Body of pancreas (tissue), 4 donors: ENCODE results near the gene TARM1. TPM values are rescaled to one million over a fixed set of nuclear protein-coding genes. Genes with fewer than 3 reads are reported as not detected.

Source experiments
- ATAC-seq: fragments of 150-250 bp; one replicate; pipeline ENCODE4 v1.9.1; 2016
- DNase-seq, 4 donors: peaks; one replicate each; pipeline ENCODE4 v3.0.0-alpha.2; 2019
- H3K27ac ChIP-seq, 4 donors: fragments of 200-600 bp; sonication (generic); 1 replicate in 3 of 4; 2 replicates in 1 of 4; pipeline versions ENCODE4 v1.5.1 to v1.6.1; 2016 to 2019; ENCODE audit warnings: mild to moderate bottlenecking in 1 of 4, mixed read lengths in 1 of 4, moderate library complexity in 1 of 4
- H3K27me3 ChIP-seq, 2 donors: fragments of 200-600 bp; sonication (generic); one replicate each; pipeline ENCODE4 v1.6.0; 2016; ENCODE audit warnings: mild to moderate bottlenecking in 1 of 2
- H3K36me3 ChIP-seq, 2 donors: fragments of 200-600 bp; sonication (generic); replicated peaks in 1 of 2; 2 replicates each; pipeline ENCODE4 v1.5.1; 2016; ENCODE audit warnings: low read depth in 2 of 2; ENCODE audit not compliant: insufficient read depth in 1 of 2
- H3K4me1 ChIP-seq: fragments of 200-600 bp; sonication (generic); one replicate; pipeline ENCODE4 v1.6.0; 2016
- H3K4me3 ChIP-seq, 2 donors: fragments of 200-600 bp; sonication (generic); 1 replicate in 1 of 2; 2 replicates in 1 of 2; pipeline ENCODE4 v1.5.1; 2016 to 2019
- H3K9me3 ChIP-seq, 3 donors: fragments of 200-600 bp; sonication (generic); 1 replicate in 2 of 3; 2 replicates in 1 of 3; pipeline ENCODE4 v1.5.1; 2016
- POLR2A ChIP-seq, 3 donors: fragments of 450-650 bp; IDR thresholded peaks; one replicate each; pipeline ENCODE4 v1.6.1; 2016; ENCODE audit warnings: antibody characterized with exemption in 3 of 3, mild to moderate bottlenecking in 2 of 3
- WGBS, 2 donors: methylation state at CpG; one replicate each; pipeline ENCODE4 v1.1.5; 2017; 5-methylcytosine and 5-hydroxymethylcytosine counted together
- intact Hi-C: fragments of 100-400 bp; cut with DNase I; formaldehyde crosslinking; loops from one replicate; pipeline ENCODE4 v1.15.1; 2023
- total RNA-seq, 2 donors: library from RNA; depleted of rRNA; stranded (reverse); fragments of >200 nt; gene quantifications; one replicate each; pipeline ENCODE4 v1.1.0, GENCODE V29; 2016
- TF ChIP-seq, protein P1 (sequence below), 7 experiments: fragments of 450-650 bp in 4 of 7; fragments of 200-600 bp in 3 of 7; sonication (generic) in 3 of 7; IDR thresholded peaks; one replicate each; pipeline ENCODE4 v1.5.1; 2016 to 2019; ENCODE audit warnings: antibody characterized with exemption in 7 of 7

Gene TARM1
- total RNA-seq, 2 donors from 2014 or later = not detected

DNA sequence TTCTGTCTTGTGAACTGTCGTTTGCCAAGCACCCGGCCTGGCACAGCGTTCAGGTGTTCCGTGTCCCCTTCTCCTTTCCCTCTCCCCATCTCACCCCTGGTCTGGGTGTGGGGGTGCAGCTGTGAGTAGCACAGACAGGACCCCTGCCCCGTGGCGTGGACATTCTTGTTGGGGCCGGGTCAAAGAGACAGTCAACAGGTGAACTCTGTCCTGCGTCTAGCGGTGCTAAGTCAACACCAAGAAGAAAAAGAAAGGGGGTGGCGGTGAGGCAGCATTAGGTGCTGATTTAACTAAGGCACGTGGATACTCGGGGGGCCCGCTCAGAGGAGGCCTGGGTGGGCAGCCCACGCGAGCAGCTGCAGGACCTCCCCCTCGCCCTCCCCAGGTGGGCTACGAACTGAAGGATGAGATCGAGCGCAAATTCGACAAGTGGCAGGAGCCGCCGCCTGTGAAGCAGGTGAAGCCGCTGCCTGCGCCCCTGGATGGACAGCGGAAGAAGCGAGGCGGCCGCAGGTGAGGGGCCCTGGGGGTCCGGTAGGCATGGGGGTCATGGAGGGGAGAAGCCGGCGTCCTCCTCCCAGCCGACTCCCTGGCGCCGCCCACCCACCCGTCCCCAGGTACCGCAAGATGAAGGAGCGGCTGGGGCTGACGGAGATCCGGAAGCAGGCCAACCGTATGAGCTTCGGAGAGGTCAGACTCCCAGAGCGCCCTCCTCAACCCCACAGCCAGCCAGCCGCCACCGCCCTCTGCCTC is 46.7 kb upstream of the TARM1 start:
- ATAC-seq (no peak), DNase-seq (no peak)
- TF ChIP-seq POLR2A (IDR thresholded peaks at IDR 0.05) = no peak
- TF ChIP-seq, protein P1, sequence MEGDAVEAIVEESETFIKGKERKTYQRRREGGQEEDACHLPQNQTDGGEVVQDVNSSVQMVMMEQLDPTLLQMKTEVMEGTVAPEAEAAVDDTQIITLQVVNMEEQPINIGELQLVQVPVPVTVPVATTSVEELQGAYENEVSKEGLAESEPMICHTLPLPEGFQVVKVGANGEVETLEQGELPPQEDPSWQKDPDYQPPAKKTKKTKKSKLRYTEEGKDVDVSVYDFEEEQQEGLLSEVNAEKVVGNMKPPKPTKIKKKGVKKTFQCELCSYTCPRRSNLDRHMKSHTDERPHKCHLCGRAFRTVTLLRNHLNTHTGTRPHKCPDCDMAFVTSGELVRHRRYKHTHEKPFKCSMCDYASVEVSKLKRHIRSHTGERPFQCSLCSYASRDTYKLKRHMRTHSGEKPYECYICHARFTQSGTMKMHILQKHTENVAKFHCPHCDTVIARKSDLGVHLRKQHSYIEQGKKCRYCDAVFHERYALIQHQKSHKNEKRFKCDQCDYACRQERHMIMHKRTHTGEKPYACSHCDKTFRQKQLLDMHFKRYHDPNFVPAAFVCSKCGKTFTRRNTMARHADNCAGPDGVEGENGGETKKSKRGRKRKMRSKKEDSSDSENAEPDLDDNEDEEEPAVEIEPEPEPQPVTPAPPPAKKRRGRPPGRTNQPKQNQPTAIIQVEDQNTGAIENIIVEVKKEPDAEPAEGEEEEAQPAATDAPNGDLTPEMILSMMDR (IDR thresholded peaks at IDR 0.05) = no peak
- H3K4me3 ChIP-seq = no peak overlapping the region
- H3K4me1 ChIP-seq = no peaks in the 10 kb centered on the region
- H3K27me3 ChIP-seq = no peaks in the 10 kb centered on the region
- H3K9me3 ChIP-seq = no peaks in the 10 kb centered on the region
- no peak overlapping the region for H3K27ac ChIP-seq
- intact Hi-C loops = no loop called here
- H3K36me3 ChIP-seq = peaks cover 10 to 45% of the 10 kb centered on the region in 2 donors
- 91 to 94% methylated on average over 32 to 34 of the region's 44 CpGs for WGBS, 2 donors

DNA sequence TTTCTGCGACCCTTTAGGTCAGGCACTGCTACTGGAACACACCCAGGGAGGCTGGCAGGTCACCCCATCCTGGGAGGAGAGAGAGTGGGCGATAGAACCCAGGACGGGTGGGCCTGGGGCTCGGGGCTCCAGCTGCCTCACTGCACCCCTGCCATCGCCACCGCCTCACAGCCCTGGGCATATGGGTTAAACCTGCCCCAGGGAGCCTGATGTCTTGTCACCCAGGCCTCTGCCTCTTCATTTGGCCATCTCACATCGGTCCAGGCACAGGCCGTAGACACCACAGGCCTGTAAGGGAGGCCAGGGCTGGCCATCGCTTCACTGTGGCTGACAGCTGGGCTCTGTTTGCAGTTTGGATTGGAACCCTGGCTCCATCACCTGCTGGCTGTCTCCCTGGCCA is 44.5 kb upstream of the TARM1 start:
- 80 to 82% methylated on average over 1 to 8 of the region's 9 CpGs for WGBS, 2 donors
- ATAC-seq (no peak), DNase-seq (no peak)
- no peak overlapping the region for H3K27ac ChIP-seq
- no peak overlapping the region for H3K4me3 ChIP-seq
- no peaks in the 10 kb centered on the region for H3K9me3 ChIP-seq
- H3K4me1 ChIP-seq = no peaks in the 10 kb centered on the region
- no peaks in the 10 kb centered on the region for H3K27me3 ChIP-seq
- H3K36me3 ChIP-seq = peaks cover 10 to 53% of the 10 kb centered on the region in 2 donors
- TF ChIP-seq, protein P1 (IDR thresholded peaks at IDR 0.05) = no peak
- TF ChIP-seq POLR2A (IDR thresholded peaks at IDR 0.05) = no peak
- intact Hi-C loops = no loop called here

DNA sequence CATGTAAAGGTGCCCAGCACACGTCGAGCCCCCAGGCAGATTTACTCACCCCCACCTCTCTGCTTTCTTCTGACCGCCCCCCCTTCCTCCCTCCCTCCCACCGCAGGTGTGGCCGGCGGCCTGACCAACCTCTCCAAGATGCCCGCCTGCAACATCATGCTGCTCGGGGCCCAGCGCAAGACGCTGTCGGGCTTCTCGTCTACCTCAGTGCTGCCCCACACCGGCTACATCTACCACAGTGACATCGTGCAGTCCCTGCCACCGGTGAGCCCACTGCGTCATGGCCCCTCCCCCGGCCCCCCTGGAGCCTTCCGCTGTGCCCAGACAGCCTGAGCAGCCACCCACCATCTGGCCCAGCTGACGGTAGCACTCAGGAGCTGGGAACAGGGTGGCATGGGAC is 43.2 kb upstream of the TARM1 start:
- no peak for DNase-seq
- Histone ChIP-seq H3K9me3 (no peaks in the 10 kb centered on the region), H3K4me3 (no peak overlapping the region), H3K27me3 (no peaks in the 10 kb centered on the region), H3K27ac (no peak overlapping the region), H3K36me3 (peaks cover 6 to 55% of the 10 kb centered on the region in 2 donors), H3K4me1 (no peaks in the 10 kb centered on the region)
- intact Hi-C loops = no loop called here
- ATAC-seq = no peak
- no peak for TF ChIP-seq POLR2A (IDR thresholded peaks at IDR 0.05)
- TF ChIP-seq, protein P1 (IDR thresholded peaks at IDR 0.05) = no peak
- WGBS, 2 donors = 91 to 93% methylated on average over 11 to 14 of the region's 19 CpGs

DNA sequence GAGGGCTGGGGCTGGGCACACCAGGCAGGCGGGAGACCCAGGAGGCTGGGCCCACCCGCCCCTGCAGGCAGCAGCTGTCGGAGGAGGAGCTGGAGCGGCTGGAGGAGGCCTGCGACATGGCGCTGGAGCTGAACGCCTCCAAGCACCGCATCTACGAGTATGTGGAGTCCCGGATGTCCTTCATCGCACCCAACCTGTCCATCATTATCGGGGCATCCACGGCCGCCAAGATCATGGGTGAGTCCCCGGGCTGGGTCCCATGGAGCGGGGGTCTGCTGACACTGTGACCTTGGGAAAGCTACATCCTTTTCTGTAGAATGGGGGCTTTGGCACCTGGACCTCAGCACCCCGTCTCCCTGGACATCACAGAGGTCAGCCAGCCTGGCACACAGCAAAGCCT is 42.5 kb upstream of the TARM1 start:
- Histone ChIP-seq H3K36me3 (peaks cover 5 to 53% of the 10 kb centered on the region in 2 donors), H3K27ac (no peak overlapping the region), H3K27me3 (no peaks in the 10 kb centered on the region), H3K4me1 (no peaks in the 10 kb centered on the region), H3K9me3 (no peaks in the 10 kb centered on the region), H3K4me3 (no peak overlapping the region)
- intact Hi-C loops = no loop called here
- DNase-seq (no peak), ATAC-seq (no peak)
- WGBS, 2 donors = 91 to 94% methylated on average over 4 to 17 of the region's 17 CpGs
- TF ChIP-seq, protein P1 (IDR thresholded peaks at IDR 0.05) = no peak
- TF ChIP-seq POLR2A (IDR thresholded peaks at IDR 0.05) = no peak

DNA sequence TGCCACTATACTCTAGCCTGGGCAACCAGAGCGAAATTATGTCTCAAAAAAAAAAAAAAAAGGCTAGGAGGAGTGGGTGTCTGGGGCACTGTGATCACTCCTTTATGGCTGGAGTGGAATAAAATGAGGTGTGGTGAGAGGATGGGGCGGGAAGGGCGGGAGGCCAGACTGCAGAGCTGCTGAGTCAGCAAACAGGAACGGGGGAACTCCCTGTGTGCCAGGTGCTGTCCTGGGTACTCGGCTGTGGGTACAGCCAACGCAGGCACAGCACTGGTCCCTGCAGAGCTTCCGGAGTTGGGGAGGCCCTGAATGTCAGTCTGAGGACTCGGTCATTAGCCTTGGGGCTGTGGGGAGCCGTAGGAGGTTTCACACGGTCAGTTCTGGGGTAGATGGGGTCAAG is 40.1 kb upstream of the TARM1 start:
- Histone ChIP-seq H3K27me3 (no peaks in the 10 kb centered on the region), H3K4me1 (peaks cover 11% of the 10 kb centered on the region), H3K9me3 (no peaks in the 10 kb centered on the region), H3K36me3 (peaks cover 5 to 38% of the 10 kb centered on the region in 2 donors), H3K4me3 (no peak overlapping the region), H3K27ac (no peak overlapping the region)
- DNase-seq = no peak
- 89 to 96% methylated on average over 10 of the region's 10 CpGs for WGBS, 2 donors
- TF ChIP-seq POLR2A (IDR thresholded peaks at IDR 0.05) = no peak
- TF ChIP-seq, protein P1 (IDR thresholded peaks at IDR 0.05) = no peak
- ATAC-seq = no peak
- intact Hi-C loops = no loop called here
